ENCODE results near the gene ODAD2.

ODAD2 gene

GRCh38 chr10:27771231-27771630, 227.6 kb downstream of the ODAD2 start (continued):
- TF ChIP-seq, protein P1, sequence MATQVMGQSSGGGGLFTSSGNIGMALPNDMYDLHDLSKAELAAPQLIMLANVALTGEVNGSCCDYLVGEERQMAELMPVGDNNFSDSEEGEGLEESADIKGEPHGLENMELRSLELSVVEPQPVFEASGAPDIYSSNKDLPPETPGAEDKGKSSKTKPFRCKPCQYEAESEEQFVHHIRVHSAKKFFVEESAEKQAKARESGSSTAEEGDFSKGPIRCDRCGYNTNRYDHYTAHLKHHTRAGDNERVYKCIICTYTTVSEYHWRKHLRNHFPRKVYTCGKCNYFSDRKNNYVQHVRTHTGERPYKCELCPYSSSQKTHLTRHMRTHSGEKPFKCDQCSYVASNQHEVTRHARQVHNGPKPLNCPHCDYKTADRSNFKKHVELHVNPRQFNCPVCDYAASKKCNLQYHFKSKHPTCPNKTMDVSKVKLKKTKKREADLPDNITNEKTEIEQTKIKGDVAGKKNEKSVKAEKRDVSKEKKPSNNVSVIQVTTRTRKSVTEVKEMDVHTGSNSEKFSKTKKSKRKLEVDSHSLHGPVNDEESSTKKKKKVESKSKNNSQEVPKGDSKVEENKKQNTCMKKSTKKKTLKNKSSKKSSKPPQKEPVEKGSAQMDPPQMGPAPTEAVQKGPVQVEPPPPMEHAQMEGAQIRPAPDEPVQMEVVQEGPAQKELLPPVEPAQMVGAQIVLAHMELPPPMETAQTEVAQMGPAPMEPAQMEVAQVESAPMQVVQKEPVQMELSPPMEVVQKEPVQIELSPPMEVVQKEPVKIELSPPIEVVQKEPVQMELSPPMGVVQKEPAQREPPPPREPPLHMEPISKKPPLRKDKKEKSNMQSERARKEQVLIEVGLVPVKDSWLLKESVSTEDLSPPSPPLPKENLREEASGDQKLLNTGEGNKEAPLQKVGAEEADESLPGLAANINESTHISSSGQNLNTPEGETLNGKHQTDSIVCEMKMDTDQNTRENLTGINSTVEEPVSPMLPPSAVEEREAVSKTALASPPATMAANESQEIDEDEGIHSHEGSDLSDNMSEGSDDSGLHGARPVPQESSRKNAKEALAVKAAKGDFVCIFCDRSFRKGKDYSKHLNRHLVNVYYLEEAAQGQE (tag by site-specific recombination; IDR thresholded peaks at IDR 0.05): no peak
- TF ChIP-seq ZSCAN16 (tag by site-specific recombination; IDR thresholded peaks at IDR 0.05) (no peak), SCRT1 (tag by site-specific recombination; IDR thresholded peaks at IDR 0.05; ENCODE audit: borderline replicate concordance) (no peak), TCF7L2 (IDR thresholded peaks at IDR 0.05; ENCODE audit: borderline replicate concordance, low read depth, low read length) (no peak), ZNF670 (tag by site-specific recombination; IDR thresholded peaks at IDR 0.05; ENCODE audit: low read depth) (no peak), SP3 (tag by site-specific recombination; IDR thresholded peaks at IDR 0.05) (no peak), ZNF423 (tag by site-specific recombination; IDR thresholded peaks at IDR 0.05) (no peak), ZNF16 (tag by site-specific recombination; IDR thresholded peaks at IDR 0.05; ENCODE audit: low read depth) (no peak), ZNF776 (tag by site-specific recombination; IDR thresholded peaks at IDR 0.05; ENCODE audit: borderline replicate concordance) (no peak), ZBTB10 (tag by site-specific recombination; IDR thresholded peaks at IDR 0.05) (no peak), ZNF274 (IDR thresholded peaks at IDR 0.05; ENCODE audit: low read length) (no peak), ZNF274 (tag by site-specific recombination; IDR thresholded peaks at IDR 0.05; ENCODE audit: borderline replicate concordance) (no peak)
- TF ChIP-seq, protein P2, sequence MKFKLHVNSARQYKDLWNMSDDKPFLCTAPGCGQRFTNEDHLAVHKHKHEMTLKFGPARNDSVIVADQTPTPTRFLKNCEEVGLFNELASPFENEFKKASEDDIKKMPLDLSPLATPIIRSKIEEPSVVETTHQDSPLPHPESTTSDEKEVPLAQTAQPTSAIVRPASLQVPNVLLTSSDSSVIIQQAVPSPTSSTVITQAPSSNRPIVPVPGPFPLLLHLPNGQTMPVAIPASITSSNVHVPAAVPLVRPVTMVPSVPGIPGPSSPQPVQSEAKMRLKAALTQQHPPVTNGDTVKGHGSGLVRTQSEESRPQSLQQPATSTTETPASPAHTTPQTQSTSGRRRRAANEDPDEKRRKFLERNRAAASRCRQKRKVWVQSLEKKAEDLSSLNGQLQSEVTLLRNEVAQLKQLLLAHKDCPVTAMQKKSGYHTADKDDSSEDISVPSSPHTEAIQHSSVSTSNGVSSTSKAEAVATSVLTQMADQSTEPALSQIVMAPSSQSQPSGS (tag by site-specific recombination; IDR thresholded peaks at IDR 0.05; ENCODE audit: low read depth): no peak

GRCh38 chr10:27770181-27770580, 228.7 kb downstream of the ODAD2 start:
- Histone ChIP-seq H3K27ac (ENCODE audit: extremely low read depth, low read depth, low read length) (no peak overlapping the region), H3K4me1 (ENCODE audit: control insufficient read depth, insufficient read depth, low read length) (no peaks in the 10 kb centered on the region), H3K4me3 (ENCODE audit: low read depth, low read length) (no peak overlapping the region), H3K36me3 (ENCODE audit: control insufficient read depth in 2 of 2, insufficient read depth in 1 of 2, low read length in 2 of 2) (no peaks in the 10 kb centered on the region), H3K9me3 (ENCODE audit: control insufficient read depth, insufficient read depth, low read depth, low read length) (no peaks in the 10 kb centered on the region)
- TF ChIP-seq PRDM1 (tag by site-specific recombination; IDR thresholded peaks at IDR 0.05) (peak; percentile 91), ZNF366 (tag by site-specific recombination; conservative IDR thresholded peaks at IDR 0.05) (peak; percentile 97), ZNF629 (tag by site-specific recombination; IDR thresholded peaks at IDR 0.05) (no peak), ZFP3 (tag by site-specific recombination; IDR thresholded peaks at IDR 0.05; ENCODE audit: low read depth) (no peak), KLF17 (tag by site-specific recombination; IDR thresholded peaks at IDR 0.05) (no peak), ZNF2 (tag by site-specific recombination; IDR thresholded peaks at IDR 0.05) (no peak), ZNF704 (tag by site-specific recombination; IDR thresholded peaks at IDR 0.05) (no peak)
- ChIA-PET POLR2A (no interaction called here), CTCF (no interaction called here)

Measured in HEK293 (cell line).